M059J (cell line): ENCODE results near the gene MTCL1. TPM values are rescaled to one million over a fixed set of nuclear protein-coding genes. Genes with fewer than 3 reads are reported as not detected.
A peak's percentile ranks its signal among the peaks of the same experiment; 100 is the strongest.

Experiments used
- DNase-seq: peaks from one replicate; pipeline ENCODE4 v3.0.0-alpha.2; 2012; ENCODE audit warnings: low read depth
- total RNA-seq: library from RNA; depleted of rRNA; stranded (reverse); fragments of >200 nt; shearing (Covaris generic); gene quantifications from 2 replicates; pipeline ENCODE4 v1.2.3, GENCODE V29; 2014

The MTCL1 gene
- total RNA-seq, 1 experiment from 2014 or later: 28.2 TPM

GRCh38 chr18:8688216-8688800 lies 17.0 kb upstream of the MTCL1 start:
- DNase-seq: no peak

- no peak for DNase-seq
Measured at GRCh38 chr18:8688816-8689215, 16.5 kb upstream of the MTCL1 start.

GRCh38 chr18:8689517-8689916 lies 15.8 kb upstream of the MTCL1 start:
- no peak for DNase-seq

GRCh38 chr18:8694891-8695290 lies 10.5 kb upstream of the MTCL1 start:
- DNase-seq: no peak

- no peak for DNase-seq
Measured at GRCh38 chr18:8695932-8696517, 9.3 kb upstream of the MTCL1 start.

- peak; percentile 58 for DNase-seq
Measured at GRCh38 chr18:8696749-8697211, 8.6 kb upstream of the MTCL1 start.

GRCh38 chr18:8699126-8699525 lies 6.2 kb upstream of the MTCL1 start:
- DNase-seq: no peak

- no peak for DNase-seq
Measured at GRCh38 chr18:8699948-8700347, 5.4 kb upstream of the MTCL1 start.

- DNase-seq: peak; percentile 85
Measured at GRCh38 chr18:8701546-8702118, 3.7 kb upstream of the MTCL1 start.

- no peak for DNase-seq
Measured at GRCh38 chr18:8702668-8703067, 2.7 kb upstream of the MTCL1 start.

- no peak for DNase-seq
Measured at GRCh38 chr18:8703092-8703709, 2.2 kb upstream of the MTCL1 start.

- DNase-seq: no peak
Measured at GRCh38 chr18:8703781-8704301, 1.5 kb upstream of the MTCL1 start.

GRCh38 chr18:8704361-8705237 lies 757 bp upstream of the MTCL1 start:
- peak; percentile 93 for DNase-seq

- DNase-seq: peak; percentile 31
Measured at GRCh38 chr18:8705961-8706790, 820 bp downstream of the MTCL1 start.

GRCh38 chr18:8706791-8707555 lies 1.6 kb downstream of the MTCL1 start:
- peak; percentile 85 for DNase-seq

- DNase-seq: peak; percentile 71
Measured at GRCh38 chr18:8707556-8708300, 2.4 kb downstream of the MTCL1 start.

GRCh38 chr18:8708670-8709069 lies 3.3 kb downstream of the MTCL1 start:
- DNase-seq: no peak

GRCh38 chr18:8709248-8710059 lies 4.1 kb downstream of the MTCL1 start:
- no peak for DNase-seq
